GM12878 (cell line): ENCODE data around the gene PDIA3. TPM values are rescaled to one million over a fixed set of nuclear protein-coding genes. Genes with fewer than 3 reads are reported as not detected.
A peak's percentile ranks its signal among the peaks of the same experiment; 100 is the strongest.

ENCODE experiments used
- ATAC-seq: fragments of 200-7000 bp; cut with Tn5 transposase; 3 replicates; pipeline ENCODE4 v1.9.1; 2020; ENCODE audit warnings: mild to moderate bottlenecking, moderate library complexity
- BruUV-seq: library from RNA; stranded (reverse); fragments of 400-500 nt; replicated peaks from 2 replicates; lab custom pipeline; 2021; lab: Mats Ljungman, UMichigan
- CTCF ChIA-PET: fragments of 300-600 bp; sonication (Branson Sonifier 250); formaldehyde crosslinking; extraction: SDS; loops from one replicate; lab custom pipeline; 2021; ENCODE audit warnings: inconsistent platforms; lab: Yijun Ruan, JAX
- POLR2A ChIA-PET: fragments of 350-600 bp; formaldehyde crosslinking; extraction: SDS; loops from one replicate; lab custom pipeline; 2021; ENCODE audit warnings: inconsistent platforms; lab: Charles Lee
- RAD21 ChIA-PET: fragments of 300-600 bp; sonication (Branson Sonifier 250); formaldehyde crosslinking; loops from one replicate; lab custom pipeline; 2023; ENCODE audit warnings: antibody characterized with exemption; ENCODE audit not compliant: unreplicated experiment; lab: Charles Lee
- SMC1A ChIA-PET: fragments of 300-600 bp; sonication (Branson Sonifier 250); formaldehyde crosslinking; loops from one replicate; lab custom pipeline; 2023; ENCODE audit not compliant: unreplicated experiment, uncharacterized antibody; lab: Charles Lee
- DNase-seq: peaks from one replicate; pipeline ENCODE4 v3.0.0-alpha.2; 2011; ENCODE audit warnings: low read depth, low spot score
- FAIRE-seq: peaks from 3 replicates; lab custom pipeline; 2011; peaks lifted over from hg19 to GRCh38; lab: Jason Lieb, UNC
- H2AFZ ChIP-seq: 2 replicates; pipeline ENCODE4 v1.6.0; 2011; ENCODE audit warnings: low read depth, low read length, control low read depth; ENCODE audit not compliant: control insufficient read depth
- H3K27ac ChIP-seq: 2 replicates; pipeline ENCODE4 v1.5.1; 2011; ENCODE audit warnings: control low read depth; ENCODE audit not compliant: control insufficient read depth, insufficient read depth
- H3K27me3 ChIP-seq, 2 experiments: replicated peaks in 1 of 2; 2 replicates each; pipeline versions ENCODE4 v1.6.0 to v1.6.1; 2011; ENCODE audit warnings: low read length in 1 of 2; ENCODE audit not compliant: control insufficient read depth in 2 of 2, insufficient read depth in 2 of 2
- H3K36me3 ChIP-seq, 2 experiments: 2 replicates each; pipeline ENCODE4 v1.5.1; 2011; ENCODE audit warnings: low read length in 1 of 2; ENCODE audit not compliant: control insufficient read depth in 2 of 2, insufficient read depth in 2 of 2
- H3K4me1 ChIP-seq: 2 replicates; pipeline ENCODE4 v1.6.1; 2011; ENCODE audit warnings: mild to moderate bottlenecking, low read length, moderate library complexity, mixed read lengths; ENCODE audit not compliant: control insufficient read depth, insufficient read depth
- H3K4me2 ChIP-seq: 2 replicates; pipeline ENCODE4 v1.6.0; 2011; ENCODE audit warnings: control low read depth; ENCODE audit not compliant: control insufficient read depth, insufficient read depth
- H3K4me3 ChIP-seq: fragments of 200-600 bp; sonication (generic); 2 replicates; pipeline ENCODE4 v1.5.1; 2016
- H3K79me2 ChIP-seq: 2 replicates; pipeline ENCODE4 v1.6.0; 2011; ENCODE audit warnings: low read length; ENCODE audit not compliant: control insufficient read depth, insufficient read depth
- H3K9ac ChIP-seq: 2 replicates; pipeline ENCODE4 v1.8.0; 2011; ENCODE audit warnings: low read length, control low read depth, mixed read lengths; ENCODE audit not compliant: control insufficient read depth, insufficient read depth
- H3K9me3 ChIP-seq: replicated peaks from 3 replicates; pipeline ENCODE4 v1.5.1; 2011; ENCODE audit warnings: mild to moderate bottlenecking, low read length; ENCODE audit not compliant: control insufficient read depth, insufficient read depth
- H4K20me1 ChIP-seq: 2 replicates; pipeline ENCODE4 v1.6.0; 2011; ENCODE audit not compliant: control insufficient read depth, insufficient read depth
- HDAC2 ChIP-seq: fragments of 200-600 bp; sonication (generic); IDR thresholded peaks from 2 replicates; pipeline ENCODE4 v1.6.1; 2017
- NFXL1 ChIP-seq: fragments of 450-650 bp; IDR thresholded peaks from 2 replicates; pipeline ENCODE4 v1.6.1; 2017; ENCODE audit warnings: antibody characterized with exemption, mild to moderate bottlenecking, borderline replicate concordance
- NR2F1 ChIP-seq: fragments of 450-650 bp; conservative IDR thresholded peaks from 2 replicates; pipeline ENCODE4 v1.6.1; 2017; ENCODE audit warnings: mild to moderate bottlenecking
- POLR2AphosphoS2 ChIP-seq: IDR thresholded peaks from 2 replicates; pipeline ENCODE4 v1.6.1; 2011; ENCODE audit warnings: low read depth, mild to moderate bottlenecking, low read length, improper control_type of control experiment, moderate library complexity
- TARDBP ChIP-seq: IDR thresholded peaks from 2 replicates; pipeline ENCODE4 v1.6.1; 2016; ENCODE audit warnings: borderline replicate concordance
- ZNF217 ChIP-seq: fragments of 450-650 bp; IDR thresholded peaks from 2 replicates; pipeline ENCODE4 v1.6.1; 2017; ENCODE audit warnings: antibody characterized with exemption, mild to moderate bottlenecking
- WGBS: methylation state at CpG from one replicate; pipeline ENCODE4 v1.1.6; 2016; ENCODE audit warnings: low lambda C conversion rate; ENCODE audit not compliant: insufficient replicate concordance, insufficient coverage; ENCODE audit errors: missing lambda C conversion rate; 5-methylcytosine and 5-hydroxymethylcytosine counted together
- in situ Hi-C: fragments of 300-500 bp; cut with MboI; formaldehyde crosslinking; loops from 9 replicates; pipeline ENCODE4 v1.14.3; 2018; ENCODE audit warnings: mixed read lengths
- intact Hi-C: fragments of 100-400 bp; cut with micrococcal nuclease; formaldehyde crosslinking; loops from one replicate; pipeline ENCODE4 v1.14.2; 2022; ENCODE audit not compliant: unreplicated experiment
- polyA plus RNA-seq, 11 experiments: library from polyadenylated mRNA; depleted of rRNA in 4 of 11; unstranded in 6 of 11; stranded (reverse) in 5 of 11; fragments of >200 nt; fragmentation: Nextera tagmentation in 4 of 11; fragmentation: Illumina TruSeq in 1 of 11; extraction: Ambion mirVana in 4 of 11; extraction: Trizol in 1 of 11; gene quantifications; 1 replicate in 1 of 11; 2 replicates in 10 of 11; pipeline versions ENCODE4 v1.2.1 to v1.2.3, GENCODE V29; 2011 to 2016; ENCODE audit warnings: inconsistent platforms in 2 of 11, missing spikeins in 2 of 11, low read depth in 1 of 11
- total RNA-seq, 4 experiments: library from RNA; depleted of rRNA in 3 of 4; stranded (reverse); fragments of >200 nt in 3 of 4; fragmentation: Illumina TruSeq in 1 of 4; extraction: Trizol in 1 of 4; gene quantifications; 2 replicates each; pipeline versions ENCODE4 v1.2.1 to v1.2.3, GENCODE V29; 2013 to 2021

Gene PDIA3
- total and polyA plus RNA-seq, 10 of the 15 experiments (the other 5 are each of a cell fraction or from before 2014, with no cell fraction given), result 18.2 to 716 (median 181) TPM

DNA sequence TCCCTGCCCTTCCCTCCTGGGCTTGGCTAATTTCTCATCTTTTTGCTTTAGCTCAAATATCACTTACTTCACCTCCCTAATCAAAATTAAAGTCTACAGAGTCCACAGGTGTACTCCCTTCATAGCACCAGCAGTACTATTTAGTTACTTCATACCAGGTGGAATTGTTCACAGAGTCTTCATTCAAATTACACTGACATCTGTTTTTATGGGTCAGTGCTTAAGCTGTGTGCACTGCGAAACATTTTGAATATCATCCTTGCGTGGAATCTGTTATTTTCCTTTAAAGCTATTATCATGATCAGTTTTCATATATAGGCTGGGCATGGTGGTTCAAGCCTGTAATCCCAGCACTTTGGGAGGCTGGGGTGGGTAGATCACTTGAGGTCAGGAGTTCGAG is 43.2 kb downstream of the PDIA3 start:
- ChIA-PET SMC1A (interaction anchor here (1.3 to 9.4 kb wide), 10 partner anchors 11 to 54 kb away, joined by 3 to 129 read pairs (median 6); partner anchors contain the start of genes ELL3, HYPK, MFAP1 and SERINC4), CTCF (interaction anchor here (0.6 to 7.1 kb wide), 6 partner anchors 13 to 155 kb away, joined by 3 to 72 read pairs (median 6); partner anchors contain the start of gene ELL3), POLR2A (interaction anchor here (0.6 to 6.5 kb wide), 15 partner anchors 8 to 54 kb away, joined by 3 to 59 read pairs (median 5); partner anchors contain the start of genes ELL3, HYPK, MFAP1 and SERINC4), RAD21 (interaction anchor here (0.9 to 3.6 kb wide), 9 partner anchors 11 to 54 kb away, joined by 4 to 54 read pairs (median 8); partner anchors contain the start of genes ELL3, HYPK, MFAP1 and SERINC4)
- intact Hi-C loops (no loop called here), in situ Hi-C loops (loop anchor here (10.0 to 25.0 kb wide), 2 partner anchors 55 to 1527 kb away; partner anchors contain the start of genes GANC and TMEM87A)
- TF ChIP-seq NR2F1, result peak; percentile 76; the same call in 1 of the 2 replicates
- no peak for TF ChIP-seq HDAC2
- TF ChIP-seq POLR2AphosphoS2, result no peak
- TF ChIP-seq TARDBP, result no peak
- TF ChIP-seq NFXL1, result no peak
- peak; percentile 67; the same call in 1 of the 2 replicates for TF ChIP-seq ZNF217
- H3K9ac ChIP-seq, result peak overlapping the region; percentile 69
- peak; percentile 30 for DNase-seq
- H3K36me3 ChIP-seq, result peaks cover 3 to 10% of the 10 kb centered on the region in 2 experiments; a peak in 2 of 4 replicates
- H3K27me3 ChIP-seq, result no peaks in the 10 kb centered on the region
- FAIRE-seq, result no peak
- H2AFZ ChIP-seq, result peak overlapping the region; percentile 95
- no peak for ATAC-seq
- H3K27ac ChIP-seq, result peak overlapping the region; percentile 94
- peaks cover 23% of the 10 kb centered on the region for H3K79me2 ChIP-seq
- peaks cover 31% of the 10 kb centered on the region for H3K4me1 ChIP-seq
- no TSS peak for BruUV-seq
- H3K4me3 ChIP-seq, result peak overlapping the region; percentile 36; the same call in 1 of the 2 replicates
- H3K9me3 ChIP-seq, result no peaks in the 10 kb centered on the region
- 23% methylated on average over 3 of the region's 3 CpGs for WGBS
- no peaks in the 10 kb centered on the region for H4K20me1 ChIP-seq
- peak overlapping the region; percentile 96 for H3K4me2 ChIP-seq
